ENCODE data around the gene MREG. TPM values are rescaled to one million over a fixed set of nuclear protein-coding genes. Genes with fewer than 3 reads are reported as not detected.

The MREG gene
- total and polyA plus RNA-seq, 7 donors = 0.99 to 8.8 (median 1.5) TPM

GRCh38 chr2:216015722-216016464 is 2.5 kb upstream of the MREG start:
- WGBS, 2 donors = 60 to 77% methylated on average over 5 of the region's 5 CpGs

GRCh38 chr2:216014986-216015385 is 1.6 kb upstream of the MREG start:
- Histone ChIP-seq H3K27me3 (no peaks in the 10 kb centered on the region), H3K9me3 (no peaks in the 10 kb centered on the region), H3K4me1 (peaks cover 0 to 13% (median 6%) of the 10 kb centered on the region in 4 donors), H3K27ac (no peak overlapping the region), H3K36me3 (no peaks in the 10 kb centered on the region), H3K4me3 (no peak overlapping the region)
- no peak for DNase-seq
- intact Hi-C loops (cut with DNase I) = no loop called here
- whole genome bisulfite sequencing, 2 donors = 93 to 96% methylated on average over 23 of the region's 23 CpGs
- TF ChIP-seq, protein P1, sequence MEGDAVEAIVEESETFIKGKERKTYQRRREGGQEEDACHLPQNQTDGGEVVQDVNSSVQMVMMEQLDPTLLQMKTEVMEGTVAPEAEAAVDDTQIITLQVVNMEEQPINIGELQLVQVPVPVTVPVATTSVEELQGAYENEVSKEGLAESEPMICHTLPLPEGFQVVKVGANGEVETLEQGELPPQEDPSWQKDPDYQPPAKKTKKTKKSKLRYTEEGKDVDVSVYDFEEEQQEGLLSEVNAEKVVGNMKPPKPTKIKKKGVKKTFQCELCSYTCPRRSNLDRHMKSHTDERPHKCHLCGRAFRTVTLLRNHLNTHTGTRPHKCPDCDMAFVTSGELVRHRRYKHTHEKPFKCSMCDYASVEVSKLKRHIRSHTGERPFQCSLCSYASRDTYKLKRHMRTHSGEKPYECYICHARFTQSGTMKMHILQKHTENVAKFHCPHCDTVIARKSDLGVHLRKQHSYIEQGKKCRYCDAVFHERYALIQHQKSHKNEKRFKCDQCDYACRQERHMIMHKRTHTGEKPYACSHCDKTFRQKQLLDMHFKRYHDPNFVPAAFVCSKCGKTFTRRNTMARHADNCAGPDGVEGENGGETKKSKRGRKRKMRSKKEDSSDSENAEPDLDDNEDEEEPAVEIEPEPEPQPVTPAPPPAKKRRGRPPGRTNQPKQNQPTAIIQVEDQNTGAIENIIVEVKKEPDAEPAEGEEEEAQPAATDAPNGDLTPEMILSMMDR (IDR thresholded peaks at IDR 0.05) = no peak

More at GRCh38 chr2:216015722-216016464, 2.5 kb upstream of the MREG start:
- peaks cover 0 to 13% (median 6%) of the 10 kb centered on the region in 4 donors for H3K4me1 ChIP-seq
- no peak overlapping the region for H3K27ac ChIP-seq
- TF ChIP-seq POLR2A (IDR thresholded peaks at IDR 0.05) (no peak), EP300 (IDR thresholded peaks at IDR 0.05) (no peak), POLR2AphosphoS5 (IDR thresholded peaks at IDR 0.05) (no peak)
- TF ChIP-seq, protein P1 (IDR thresholded peaks at IDR 0.05) = no peak
- no peaks in the 10 kb centered on the region for H3K9me3 ChIP-seq
- intact Hi-C loops (cut with DNase I) = no loop called here
- H3K4me3 ChIP-seq = no peak overlapping the region
- no peaks in the 10 kb centered on the region for H3K27me3 ChIP-seq
- H3K36me3 ChIP-seq = no peaks in the 10 kb centered on the region
- no peak for DNase-seq

DNA sequence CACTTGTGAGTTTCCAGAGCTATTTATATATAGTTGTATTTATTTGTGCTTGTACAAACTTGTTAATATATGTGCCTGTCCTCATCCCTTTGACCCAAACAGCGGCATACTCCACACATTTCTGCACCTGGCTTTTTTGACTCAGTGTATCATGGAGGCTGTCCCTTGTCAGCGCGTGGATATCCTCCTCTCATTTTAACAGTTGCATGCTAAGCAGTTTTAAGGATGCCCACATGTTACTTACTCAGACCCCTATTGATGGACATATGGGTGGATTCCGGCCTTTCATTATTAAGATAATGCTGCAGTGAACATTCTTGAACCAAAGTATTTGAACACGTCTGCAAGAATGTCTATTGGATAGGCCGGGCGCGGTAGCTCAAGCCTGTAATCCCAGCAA is 655 bp upstream of the MREG start:
- Histone ChIP-seq H3K27ac (no peak overlapping the region), H3K36me3 (no peaks in the 10 kb centered on the region), H3K4me3 (no peak overlapping the region), H3K27me3 (no peaks in the 10 kb centered on the region), H3K4me1 (peaks cover 0 to 13% (median 6%) of the 10 kb centered on the region in 4 donors), H3K9me3 (no peaks in the 10 kb centered on the region)
- DNase-seq = no peak
- no peak for TF ChIP-seq POLR2AphosphoS5 (IDR thresholded peaks at IDR 0.05)
- no peak for TF ChIP-seq POLR2A (IDR thresholded peaks at IDR 0.05)
- no peak for TF ChIP-seq EP300 (IDR thresholded peaks at IDR 0.05)
- TF ChIP-seq, protein P1 (IDR thresholded peaks at IDR 0.05) = no peak
- intact Hi-C loops (cut with DNase I) = no loop called here
- 92 to 95% methylated on average over 8 of the region's 8 CpGs for WGBS, 2 donors

DNA sequence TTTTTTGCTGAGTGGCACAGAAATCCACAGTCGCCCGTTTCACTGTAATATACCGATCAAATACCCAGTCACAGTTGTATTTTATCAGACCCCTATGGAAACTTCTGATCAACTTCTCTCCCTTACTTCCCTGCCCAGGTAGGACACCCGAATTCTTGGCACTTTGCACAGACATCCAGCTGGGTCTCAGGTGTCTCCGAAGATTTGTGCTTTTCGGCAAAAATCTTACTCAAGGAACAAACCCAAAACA is 596 bp downstream of the MREG start:
- Histone ChIP-seq H3K9me3 (no peaks in the 10 kb centered on the region), H3K36me3 (no peaks in the 10 kb centered on the region), H3K27ac (peak overlapping the region in 2 of 4 donors; percentile 17 to 37), H3K4me1 (peaks cover 0 to 13% (median 6%) of the 10 kb centered on the region in 4 donors), H3K27me3 (no peaks in the 10 kb centered on the region), H3K4me3 (peak overlapping the region; percentile 35 to 60 (median 54))
- intact Hi-C loops (cut with DNase I) = no loop called here
- DNase-seq = no peak
- TF ChIP-seq POLR2AphosphoS5 (IDR thresholded peaks at IDR 0.05) = no peak
- no peak for TF ChIP-seq POLR2A (IDR thresholded peaks at IDR 0.05)
- TF ChIP-seq, protein P1 (IDR thresholded peaks at IDR 0.05) = no peak
- no peak for TF ChIP-seq EP300 (IDR thresholded peaks at IDR 0.05)
- WGBS, 2 donors = 4 to 9% methylated on average over 6 of the region's 6 CpGs

Measured in sigmoid colon (tissue), 7 donors.